WTC11 (cell line): ENCODE results near the gene CDH2. TPM values are rescaled to one million over a fixed set of nuclear protein-coding genes. Genes with fewer than 3 reads are reported as not detected.

ENCODE experiments used
- ATAC-seq: fragments of 200-7000 bp; cut with Tn5 transposase; 2 replicates; pipeline ENCODE4 v1.10.0; 2021; ENCODE audit warnings: mild to moderate bottlenecking, moderate library complexity
- CTCF ChIA-PET: fragments of 300-600 bp; sonication (Branson Sonifier 250); formaldehyde crosslinking; loops from one replicate; lab custom pipeline; 2021; ENCODE audit warnings: antibody characterized with exemption; lab: Charles Lee
- POLR2A ChIA-PET: fragments of 350-600 bp; sonication (Branson Sonifier 250); formaldehyde crosslinking; loops from one replicate; lab custom pipeline; 2021; ENCODE audit warnings: antibody characterized with exemption; lab: Charles Lee
- DNase-seq: peaks from one replicate; pipeline ENCODE4 v3.0.0; 2021; ENCODE audit warnings: low spot score
- H3K27ac Mint-ChIP-seq: 2 replicates; pipeline ENCODE4 v1.8.0; 2021; ENCODE audit warnings: mixed read lengths
- H3K27me3 Mint-ChIP-seq: 2 replicates; pipeline ENCODE4 v1.8.0; 2021; ENCODE audit warnings: low read depth, mild to moderate bottlenecking, moderate library complexity, mixed read lengths
- H3K36me3 Mint-ChIP-seq: 2 replicates; pipeline ENCODE4 v1.8.0; 2021; ENCODE audit warnings: mixed read lengths
- H3K4me1 Mint-ChIP-seq: 2 replicates; pipeline ENCODE4 v1.8.0; 2022; ENCODE audit warnings: mixed read lengths
- H3K4me3 Mint-ChIP-seq: 2 replicates; pipeline ENCODE4 v1.8.0; 2021; ENCODE audit warnings: mild to moderate bottlenecking, moderate library complexity, mixed read lengths
- H3K9me3 Mint-ChIP-seq: 2 replicates; pipeline ENCODE4 v1.8.0; 2021; ENCODE audit warnings: mixed read lengths
- ARID4B ChIP-seq: sonication (generic); formaldehyde crosslinking; IDR thresholded peaks from 2 replicates; pipeline ENCODE4 v1.8.0; 2023; ENCODE audit warnings: missing genetic modification reagents, mild to moderate bottlenecking, borderline replicate concordance
- ATF6 ChIP-seq: sonication (generic); formaldehyde crosslinking; IDR thresholded peaks from 2 replicates; pipeline ENCODE4 v1.8.1; 2023; ENCODE audit warnings: mild to moderate bottlenecking, missing genetic modification reagents
- CBFB ChIP-seq: sonication (generic); formaldehyde crosslinking; IDR thresholded peaks from 2 replicates; pipeline ENCODE4 v1.8.1; 2022; ENCODE audit warnings: mild to moderate bottlenecking, low read depth, missing genetic modification reagents
- E2F5 ChIP-seq: sonication (generic); formaldehyde crosslinking; IDR thresholded peaks from 2 replicates; pipeline ENCODE4 v1.8.1; 2022; ENCODE audit warnings: mild to moderate bottlenecking, moderate library complexity, missing genetic modification reagents
- ELF4 ChIP-seq: sonication (generic); formaldehyde crosslinking; IDR thresholded peaks from 2 replicates; pipeline ENCODE4 v1.8.1; 2022; ENCODE audit warnings: low read depth, mild to moderate bottlenecking, moderate library complexity, missing genetic modification reagents
- ERG ChIP-seq: fragments of 250-450 bp; sonication (Bioruptor Pico); IDR thresholded peaks from 2 replicates; pipeline ENCODE4 v1.8.0; 2021; ENCODE audit warnings: mild to moderate bottlenecking
- ETV6 ChIP-seq: sonication (generic); formaldehyde crosslinking; IDR thresholded peaks from 2 replicates; pipeline ENCODE4 v1.8.1; 2022; ENCODE audit warnings: mild to moderate bottlenecking, missing genetic modification reagents
- FOXP4 ChIP-seq: sonication (generic); formaldehyde crosslinking; IDR thresholded peaks from 2 replicates; pipeline ENCODE4 v1.8.0; 2022; ENCODE audit warnings: mild to moderate bottlenecking, missing genetic modification reagents
- IRF1 ChIP-seq: sonication (generic); formaldehyde crosslinking; IDR thresholded peaks from 2 replicates; pipeline ENCODE4 v1.8.0; 2023; ENCODE audit warnings: missing genetic modification reagents
- JUN ChIP-seq: sonication (generic); formaldehyde crosslinking; IDR thresholded peaks from 2 replicates; pipeline ENCODE4 v1.8.0; 2023; ENCODE audit warnings: mild to moderate bottlenecking, missing genetic modification reagents
- KAT7 ChIP-seq: sonication (generic); formaldehyde crosslinking; IDR thresholded peaks from 2 replicates; pipeline ENCODE4 v1.8.1; 2023; ENCODE audit warnings: missing genetic modification reagents, mild to moderate bottlenecking, borderline replicate concordance
- MXD4 ChIP-seq: fragments of 250-450 bp; sonication (Bioruptor Pico); IDR thresholded peaks from 2 replicates; pipeline ENCODE4 v1.8.0; 2021; ENCODE audit warnings: mild to moderate bottlenecking, moderate library complexity, borderline replicate concordance
- NFE2L1 ChIP-seq: sonication (generic); formaldehyde crosslinking; IDR thresholded peaks from 2 replicates; pipeline ENCODE4 v1.8.1; 2023; ENCODE audit warnings: missing genetic modification reagents
- OVOL2 ChIP-seq: fragments of 250-450 bp; sonication (Bioruptor Pico); IDR thresholded peaks from 2 replicates; pipeline ENCODE4 v1.9.0; 2021; ENCODE audit warnings: mild to moderate bottlenecking, borderline replicate concordance
- ZNF219 ChIP-seq: sonication (generic); formaldehyde crosslinking; IDR thresholded peaks from 2 replicates; pipeline ENCODE4 v1.8.0; 2023; ENCODE audit warnings: missing genetic modification reagents, mild to moderate bottlenecking, borderline replicate concordance
- ZNF396 ChIP-seq: fragments of 250-450 bp; sonication (Bioruptor Pico); IDR thresholded peaks from 2 replicates; pipeline ENCODE4 v1.8.0; 2021; ENCODE audit warnings: mild to moderate bottlenecking, moderate library complexity, borderline replicate concordance
- ZNF416 ChIP-seq: fragments of 250-450 bp; sonication (Bioruptor Pico); IDR thresholded peaks from 2 replicates; pipeline ENCODE4 v1.9.0; 2021; ENCODE audit warnings: mild to moderate bottlenecking, inconsistent platforms
- ZNF425 ChIP-seq: fragments of 250-450 bp; sonication (Bioruptor Pico); conservative IDR thresholded peaks from 2 replicates; pipeline ENCODE4 v1.9.0; 2021; ENCODE audit warnings: mild to moderate bottlenecking
- total RNA-seq: library from RNA; stranded (reverse); gene quantifications from 3 replicates; pipeline ENCODE4 v1.2.3, GENCODE V29; 2021

The CDH2 gene
- total RNA-seq, 1 experiment from 2014 or later = 17.3 TPM

GRCh38 chr18:28149810-28150420, 27.0 kb downstream of the CDH2 start:
- no peak overlapping the region for H3K27ac Mint-ChIP-seq
- CTCF ChIA-PET = no interaction called here
- H3K9me3 Mint-ChIP-seq = no peaks in the 10 kb centered on the region
- no peak for DNase-seq
- H3K4me1 Mint-ChIP-seq = peaks cover 41% of the 10 kb centered on the region
- no peak overlapping the region for H3K4me3 Mint-ChIP-seq
- POLR2A ChIA-PET = no interaction called here
- no peaks in the 10 kb centered on the region; the same call in none of the 2 replicates for H3K27me3 Mint-ChIP-seq
- no peak; the same call in 1 of the 2 replicates for ATAC-seq
- H3K36me3 Mint-ChIP-seq = no peaks in the 10 kb centered on the region
- no peak for TF ChIP-seq ZNF396 (CRISPR knock-in tag)
- no peak for TF ChIP-seq ZNF219 (CRISPR knock-in tag)
- TF ChIP-seq JUN (CRISPR knock-in tag) = no peak
- no peak for TF ChIP-seq E2F5 (CRISPR knock-in tag)
- TF ChIP-seq MXD4 = no peak
- TF ChIP-seq ETV6 (CRISPR knock-in tag) = no peak
- no peak for TF ChIP-seq ATF6 (CRISPR knock-in tag)
- TF ChIP-seq ELF4 (CRISPR knock-in tag) = no peak
- TF ChIP-seq ZNF416 = no peak
- no peak for TF ChIP-seq OVOL2 (CRISPR knock-in tag)
- no peak for TF ChIP-seq IRF1 (CRISPR knock-in tag)
- TF ChIP-seq, all 79 proteins: peak for 0

GRCh38 chr18:28147674-28148171, 29.2 kb downstream of the CDH2 start:
- POLR2A ChIA-PET = no interaction called here
- Mint-ChIP-seq H3K36me3 (no peaks in the 10 kb centered on the region), H3K4me1 (peaks cover 26% of the 10 kb centered on the region), H3K27ac (no peak overlapping the region), H3K4me3 (no peak overlapping the region), H3K27me3 (no peaks in the 10 kb centered on the region), H3K9me3 (no peaks in the 10 kb centered on the region)
- ATAC-seq = no peak
- TF ChIP-seq ZNF425 (CRISPR knock-in tag) (no peak), FOXP4 (CRISPR knock-in tag) (no peak)
- CTCF ChIA-PET = no interaction called here
- DNase-seq = no peak

- no peak overlapping the region for H3K4me3 Mint-ChIP-seq
- peaks cover 8% of the 10 kb centered on the region for H3K4me1 Mint-ChIP-seq
- H3K9me3 Mint-ChIP-seq = no peaks in the 10 kb centered on the region
- no peaks in the 10 kb centered on the region for H3K36me3 Mint-ChIP-seq
- no peak for ATAC-seq
- 0 out of 2 replicates have a peak overlapping the region, but pooled peaks have one; percentile 30 for H3K27ac Mint-ChIP-seq
- DNase-seq = no peak
- CTCF ChIA-PET = no interaction called here
- POLR2A ChIA-PET = no interaction called here
- H3K27me3 Mint-ChIP-seq = no peaks in the 10 kb centered on the region
- TF ChIP-seq NFE2L1 (CRISPR knock-in tag) = no peak
- TF ChIP-seq ARID4B (CRISPR knock-in tag) = no peak
- TF ChIP-seq ERG (CRISPR knock-in tag) = no peak
- no peak for TF ChIP-seq CBFB
- TF ChIP-seq KAT7 (CRISPR knock-in tag) = no peak
Measured at GRCh38 chr18:28143725-28144124, 33.2 kb downstream of the CDH2 start.
